B cell (primary cell): ENCODE results near the gene CDC26. TPM values are rescaled to one million over a fixed set of nuclear protein-coding genes. Genes with fewer than 3 reads are reported as not detected.

Experiments
- ATAC-seq: fragments of 200-7000 bp; cut with Tn5 transposase; one replicate; pipeline ENCODE4 v1.10.0; 2021; ENCODE audit warnings: low read depth, mild to moderate bottlenecking, moderate number of reproducible peaks, moderate library complexity
- CTCF ChIA-PET: fragments of 350-600 bp; sonication (Branson Sonifier 250); formaldehyde crosslinking; loops from one replicate; lab custom pipeline; 2021; ENCODE audit warnings: antibody characterized with exemption, inconsistent platforms; lab: Charles Lee
- POLR2A ChIA-PET: fragments of 350-600 bp; sonication (Branson Sonifier 250); formaldehyde crosslinking; loops from one replicate; lab custom pipeline; 2021; ENCODE audit warnings: antibody characterized with exemption; lab: Charles Lee
- DNase-seq: peaks from one replicate; pipeline ENCODE4 v3.0.0; 2013
- H2AFZ ChIP-seq: 2 replicates; pipeline ENCODE4 v1.6.1; 2012; ENCODE audit warnings: mild to moderate bottlenecking, low read depth, low read length; ENCODE audit not compliant: insufficient read depth, poor library complexity, severe bottlenecking
- H3K27ac ChIP-seq, 2 donors: 1 replicate in 1 of 2; 2 replicates in 1 of 2; pipeline ENCODE4 v1.5.1; 2012 to 2013; ENCODE audit warnings: low read length in 2 of 2, mild to moderate bottlenecking in 2 of 2, moderate library complexity in 1 of 2
- H3K27me3 ChIP-seq, 4 experiments: fragments of 200-600 bp in 1 of 4; sonication (generic) in 1 of 4; replicated peaks in 1 of 4; 1 replicate in 2 of 4; 2 replicates in 2 of 4; pipeline versions ENCODE4 v1.6.1 to v1.7.0; 2013 to 2016; ENCODE audit warnings: low read length in 3 of 4, mild to moderate bottlenecking in 2 of 4, mixed read lengths in 1 of 4, moderate library complexity in 1 of 4; ENCODE audit not compliant: insufficient read depth in 4 of 4, control insufficient read depth in 3 of 4; ENCODE audit errors: control extremely low read depth in 1 of 4
- H3K36me3 ChIP-seq, 2 experiments: replicated peaks in 1 of 2; 1 replicate in 1 of 2; 2 replicates in 1 of 2; pipeline versions ENCODE4 v1.6.1 to v1.7.1; 2013; ENCODE audit warnings: low read length in 1 of 2; ENCODE audit not compliant: insufficient read depth in 2 of 2, control insufficient read depth in 1 of 2; ENCODE audit errors: control extremely low read depth in 1 of 2, extremely low read depth in 1 of 2
- H3K4me1 ChIP-seq, 2 donors: fragments of 200-600 bp in 1 of 2; sonication (generic) in 1 of 2; 1 replicate in 1 of 2; 2 replicates in 1 of 2; pipeline versions ENCODE4 v1.5.1 to v1.6.1; 2013 to 2017; ENCODE audit warnings: low read length in 2 of 2; ENCODE audit not compliant: control insufficient read depth in 2 of 2, insufficient read depth in 2 of 2
- H3K4me2 ChIP-seq: replicated peaks from 2 replicates; pipeline ENCODE3; 2012; ENCODE audit warnings: mild to moderate bottlenecking, low read depth, low read length; ENCODE audit not compliant: poor library complexity, severe bottlenecking
- H3K4me3 ChIP-seq, 5 experiments: fragments of 200-600 bp in 1 of 5; sonication (generic) in 1 of 5; 1 replicate in 3 of 5; 2 replicates in 2 of 5; pipeline versions ENCODE4 v1.5.1 to v1.7.0; 2011 to 2016; ENCODE audit warnings: low read length in 4 of 5, mild to moderate bottlenecking in 4 of 5, low read depth in 2 of 5, control low read depth in 1 of 5, moderate library complexity in 1 of 5; ENCODE audit not compliant: insufficient read depth in 1 of 5; ENCODE audit errors: control extremely low read depth in 1 of 5, extremely low read depth in 1 of 5
- H3K79me2 ChIP-seq: fragments of 200-600 bp; sonication (generic); one replicate; pipeline ENCODE4 v1.6.0; 2016; ENCODE audit warnings: low read length; ENCODE audit not compliant: control insufficient read depth, insufficient read depth
- H3K9ac ChIP-seq: fragments of 200-600 bp; sonication (generic); 2 replicates; pipeline ENCODE4 v1.6.1; 2017; ENCODE audit warnings: mild to moderate bottlenecking, low read length, moderate library complexity
- H3K9me3 ChIP-seq, 3 donors: one replicate each; pipeline versions ENCODE4 v1.6.1 to v1.7.1; 2013; ENCODE audit warnings: low read length in 2 of 3; ENCODE audit not compliant: control insufficient read depth in 2 of 3, insufficient read depth in 1 of 3; ENCODE audit errors: control extremely low read depth in 1 of 3
- H4K20me1 ChIP-seq: 2 replicates; pipeline ENCODE4 v1.6.0; 2012; ENCODE audit warnings: mild to moderate bottlenecking, low read length; ENCODE audit not compliant: insufficient read depth, control insufficient read depth, poor library complexity, severe bottlenecking
- H3K27ac Mint-ChIP-seq: one replicate; pipeline ENCODE4 v1.8.0; 2021; ENCODE audit warnings: mixed read lengths
- H3K27me3 Mint-ChIP-seq: one replicate; pipeline ENCODE4 v1.8.0; 2021; ENCODE audit warnings: mixed read lengths
- H3K4me1 Mint-ChIP-seq: one replicate; pipeline ENCODE4 v1.8.0; 2021; ENCODE audit warnings: mixed read lengths
- H3K4me3 Mint-ChIP-seq: one replicate; pipeline ENCODE4 v1.8.0; 2021; ENCODE audit warnings: mixed read lengths
- H3K9me3 Mint-ChIP-seq: one replicate; pipeline ENCODE4 v1.8.0; 2022; ENCODE audit warnings: mixed read lengths; ENCODE audit not compliant: insufficient read depth
- EZH2 ChIP-seq: IDR thresholded peaks from 2 replicates; pipeline ENCODE4 v1.6.1; 2012; ENCODE audit warnings: borderline replicate concordance, low read depth, mild to moderate bottlenecking, moderate library complexity, low read length; ENCODE audit not compliant: insufficient read depth, poor library complexity, severe bottlenecking
- WGBS: methylation state at CpG from one replicate; pipeline ENCODE4 v1.1.5; 2013; ENCODE audit warnings: missing lambda C conversion rate; ENCODE audit not compliant: insufficient coverage; 5-methylcytosine and 5-hydroxymethylcytosine counted together
- intact Hi-C: fragments of 100-400 bp; cut with micrococcal nuclease; formaldehyde crosslinking; loops from one replicate; pipeline ENCODE4 v1.10.0; 2022
- polyA plus RNA-seq: library from polyadenylated mRNA; depleted of rRNA; stranded (reverse); fragments of >200 nt; gene quantifications from 2 replicates; pipeline ENCODE4 v1.2.3, GENCODE V29; 2012
- total RNA-seq, 2 donors: library from RNA; stranded (reverse); fragments of 120-200 nt in 1 of 2; gene quantifications; 1 replicate in 1 of 2; 2 replicates in 1 of 2; pipeline versions ENCODE4 v1.2.3 to v1.2.4, GENCODE V29; 2013 to 2022
- TF ChIP-seq, protein P1 (sequence below): fragments of 200-600 bp; IDR thresholded peaks from one replicate; pipeline ENCODE4 v1.8.0; 2022; ENCODE audit warnings: antibody characterized with exemption, mild to moderate bottlenecking

CDC26 gene
- total and polyA plus RNA-seq, 2 donors (not counting 1 experiment from before 2014, with no cell fraction given), result 14.8 to 32.9 TPM

DNA sequence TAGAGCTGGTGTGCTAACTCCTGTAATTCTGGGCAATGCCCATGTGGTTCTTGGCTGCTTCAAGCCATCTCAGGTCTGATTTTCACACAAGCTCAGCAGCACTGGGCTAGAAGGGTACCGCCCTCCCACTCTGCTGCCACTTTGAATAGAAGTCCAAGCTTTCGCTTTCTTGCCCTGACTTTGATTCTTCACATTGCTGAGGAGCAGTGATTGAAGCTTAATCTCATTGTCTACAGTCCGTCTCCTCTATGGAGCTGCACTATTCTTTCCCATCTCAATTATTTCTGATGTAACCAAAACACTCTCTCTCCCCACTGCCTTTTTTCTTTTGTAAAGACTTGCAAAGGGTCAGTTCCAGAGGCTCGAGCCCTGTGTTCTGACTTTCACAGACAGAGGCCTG is 40.7 kb upstream of the CDC26 start:
- Histone ChIP-seq H3K4me2 (no peak overlapping the region), H3K27me3 (no peaks in the 10 kb centered on the region), H4K20me1 (no peaks in the 10 kb centered on the region), H3K36me3 (no peaks in the 10 kb centered on the region), H3K9ac (no peak overlapping the region), H3K27ac (no peak overlapping the region), H3K4me1 (no peaks in the 10 kb centered on the region), H3K9me3 (no peaks in the 10 kb centered on the region), H2AFZ (no peak overlapping the region), H3K4me3 (no peak overlapping the region), H3K79me2 (no peaks in the 10 kb centered on the region)
- TF ChIP-seq, protein P1, sequence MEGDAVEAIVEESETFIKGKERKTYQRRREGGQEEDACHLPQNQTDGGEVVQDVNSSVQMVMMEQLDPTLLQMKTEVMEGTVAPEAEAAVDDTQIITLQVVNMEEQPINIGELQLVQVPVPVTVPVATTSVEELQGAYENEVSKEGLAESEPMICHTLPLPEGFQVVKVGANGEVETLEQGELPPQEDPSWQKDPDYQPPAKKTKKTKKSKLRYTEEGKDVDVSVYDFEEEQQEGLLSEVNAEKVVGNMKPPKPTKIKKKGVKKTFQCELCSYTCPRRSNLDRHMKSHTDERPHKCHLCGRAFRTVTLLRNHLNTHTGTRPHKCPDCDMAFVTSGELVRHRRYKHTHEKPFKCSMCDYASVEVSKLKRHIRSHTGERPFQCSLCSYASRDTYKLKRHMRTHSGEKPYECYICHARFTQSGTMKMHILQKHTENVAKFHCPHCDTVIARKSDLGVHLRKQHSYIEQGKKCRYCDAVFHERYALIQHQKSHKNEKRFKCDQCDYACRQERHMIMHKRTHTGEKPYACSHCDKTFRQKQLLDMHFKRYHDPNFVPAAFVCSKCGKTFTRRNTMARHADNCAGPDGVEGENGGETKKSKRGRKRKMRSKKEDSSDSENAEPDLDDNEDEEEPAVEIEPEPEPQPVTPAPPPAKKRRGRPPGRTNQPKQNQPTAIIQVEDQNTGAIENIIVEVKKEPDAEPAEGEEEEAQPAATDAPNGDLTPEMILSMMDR, result no peak
- no peak for TF ChIP-seq EZH2
- no peak for DNase-seq
- Mint-ChIP-seq H3K9me3 (no peaks in the 10 kb centered on the region), H3K27ac (no peak overlapping the region), H3K4me3 (no peak overlapping the region), H3K27me3 (peaks cover 9% of the 10 kb centered on the region), H3K4me1 (no peaks in the 10 kb centered on the region)
- intact Hi-C loops, result no loop called here
- no peak for ATAC-seq
- CTCF ChIA-PET, result interaction anchor here (1.0 kb wide), 1 partner anchor 342 kb away, joined by 3 read pairs; no protein-coding TSS in a partner anchor
- WGBS, result 94% methylated on average over 3 of the region's 4 CpGs
- POLR2A ChIA-PET, result no interaction called here

DNA sequence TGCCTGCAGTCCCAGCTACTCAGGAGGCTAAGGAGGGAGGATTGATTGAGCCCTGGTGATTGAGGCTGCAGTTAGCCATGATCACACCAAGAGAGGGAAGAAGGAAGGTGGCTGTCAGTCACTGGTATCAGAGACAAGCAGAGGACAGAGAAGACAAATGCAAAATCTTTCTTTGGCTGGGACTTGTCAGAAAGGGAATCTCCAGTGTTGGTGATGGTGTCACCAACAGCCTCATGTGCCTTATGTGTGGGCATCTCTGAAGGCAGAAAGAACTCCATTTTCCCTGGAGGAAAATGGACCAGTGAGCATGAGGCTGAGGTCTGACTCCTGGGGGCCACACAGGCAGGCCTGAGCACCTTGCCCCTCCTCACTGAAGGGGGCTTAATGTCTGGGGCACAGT is 39.9 kb upstream of the CDC26 start:
- Histone ChIP-seq H3K9ac (no peak overlapping the region), H3K36me3 (no peaks in the 10 kb centered on the region), H3K79me2 (no peaks in the 10 kb centered on the region), H4K20me1 (no peaks in the 10 kb centered on the region), H3K27ac (no peak overlapping the region), H3K9me3 (no peaks in the 10 kb centered on the region), H3K4me2 (no peak overlapping the region), H3K27me3 (no peaks in the 10 kb centered on the region), H2AFZ (no peak overlapping the region), H3K4me3 (no peak overlapping the region), H3K4me1 (no peaks in the 10 kb centered on the region)
- ATAC-seq (no peak), DNase-seq (no peak)
- Mint-ChIP-seq H3K27me3 (peaks cover 9% of the 10 kb centered on the region), H3K9me3 (no peaks in the 10 kb centered on the region), H3K4me1 (no peaks in the 10 kb centered on the region), H3K27ac (no peak overlapping the region), H3K4me3 (no peak overlapping the region)
- intact Hi-C loops, result no loop called here
- ChIA-PET CTCF (interaction anchor here (0.9 kb wide), 1 partner anchor 131 kb away, joined by 3 read pairs; no protein-coding TSS in a partner anchor), POLR2A (no interaction called here)
- TF ChIP-seq EZH2, result no peak
- TF ChIP-seq, protein P1, result no peak
